Osteocyte (in vitro differentiated cells): ENCODE results near the gene CPSF3. TPM values are rescaled to one million over a fixed set of nuclear protein-coding genes. Genes with fewer than 3 reads are reported as not detected.
A peak's percentile ranks its signal among the peaks of the same experiment; 100 is the strongest.

Experiments
- DNase-seq: peaks from one replicate; pipeline ENCODE4 v3.0.0; 2021; ENCODE audit warnings: mixed read lengths; ENCODE audit not compliant: unreplicated experiment; ENCODE audit errors: extremely low spot score
- H3K27ac Mint-ChIP-seq: one replicate; pipeline ENCODE4 v1.8.0; 2021; ENCODE audit warnings: mild to moderate bottlenecking, mixed read lengths; ENCODE audit not compliant: unreplicated experiment
- H3K27me3 Mint-ChIP-seq: one replicate; pipeline ENCODE4 v1.8.0; 2021; ENCODE audit warnings: mixed read lengths; ENCODE audit not compliant: unreplicated experiment
- H3K36me3 Mint-ChIP-seq: one replicate; pipeline ENCODE4 v1.8.0; 2021; ENCODE audit warnings: mixed read lengths; ENCODE audit not compliant: unreplicated experiment
- H3K4me1 Mint-ChIP-seq: one replicate; pipeline ENCODE4 v1.8.0; 2021; ENCODE audit warnings: mixed read lengths; ENCODE audit not compliant: unreplicated experiment
- H3K4me3 Mint-ChIP-seq: one replicate; pipeline ENCODE4 v1.8.0; 2021; ENCODE audit warnings: mild to moderate bottlenecking, moderate library complexity, mixed read lengths; ENCODE audit not compliant: unreplicated experiment
- H3K9me3 Mint-ChIP-seq: one replicate; pipeline ENCODE4 v1.8.0; 2021; ENCODE audit warnings: mixed read lengths; ENCODE audit not compliant: unreplicated experiment
- total RNA-seq: library from RNA; stranded (reverse); gene quantifications from 2 replicates; pipeline ENCODE4 v1.2.1, GENCODE V29; 2021
- TF ChIP-seq, protein P1 (sequence below): fragments of 200-600 bp; sonication (generic); IDR thresholded peaks from 2 replicates; pipeline ENCODE4 v1.5.0; 2021; ENCODE audit warnings: antibody characterized with exemption, mild to moderate bottlenecking, moderate library complexity

Gene CPSF3
- total RNA-seq, 1 donor from 2014 or later = 27.7 TPM

DNA sequence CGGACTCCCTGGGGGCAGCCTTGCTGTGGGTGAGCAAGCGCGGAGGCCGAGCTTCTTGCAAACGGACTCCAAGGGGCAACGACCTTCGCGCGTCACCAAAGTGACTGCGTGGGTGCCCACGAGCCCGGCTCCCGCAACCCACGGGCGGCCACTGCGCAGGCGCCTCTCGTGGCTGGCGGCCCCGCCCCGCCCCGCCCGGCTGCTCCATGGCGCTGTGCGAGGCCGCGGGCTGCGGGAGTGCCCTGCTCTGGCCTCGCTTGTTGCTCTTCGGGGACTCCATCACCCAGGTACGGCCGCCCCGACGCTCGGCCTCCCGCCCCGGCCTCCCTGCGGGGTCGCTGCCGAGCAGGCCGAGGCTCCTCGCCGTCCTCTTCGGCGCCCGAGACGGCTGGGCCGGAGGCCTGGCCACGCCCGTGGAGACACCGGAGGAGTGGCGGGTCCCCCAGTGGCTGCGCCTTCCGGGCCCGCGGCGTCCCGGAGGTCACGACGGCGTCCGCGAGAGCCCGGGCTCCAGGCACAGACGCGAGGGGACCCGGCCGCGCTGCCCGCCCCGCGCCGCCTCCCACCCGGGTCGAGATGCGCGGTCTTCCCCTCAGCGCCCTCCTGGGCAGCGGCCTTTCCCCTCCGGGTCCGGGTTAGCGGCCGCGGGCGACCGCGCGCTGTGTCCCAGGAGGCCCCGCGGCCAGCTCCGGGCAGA is 51.1 kb downstream of the CPSF3 start, which contains the start of gene IAH1:
Gene IAH1 (plus strand): TSS at position 191 of the 697 bp plus-strand sequence. CDS start 16 bp downstream, at position 207.
- Mint-ChIP-seq H3K4me3 (peak within 1 kb of the TSS; percentile 74), H3K27ac (peak within 1 kb of the TSS; percentile 78), H3K27me3 (no peaks in the 10 kb centered on the region), H3K4me1 (peaks cover 30% of the 10 kb centered on the region), H3K9me3 (no peaks in the 10 kb centered on the region), H3K36me3 (peaks cover 22% of the 10 kb centered on the region)
- TF ChIP-seq, protein P1, sequence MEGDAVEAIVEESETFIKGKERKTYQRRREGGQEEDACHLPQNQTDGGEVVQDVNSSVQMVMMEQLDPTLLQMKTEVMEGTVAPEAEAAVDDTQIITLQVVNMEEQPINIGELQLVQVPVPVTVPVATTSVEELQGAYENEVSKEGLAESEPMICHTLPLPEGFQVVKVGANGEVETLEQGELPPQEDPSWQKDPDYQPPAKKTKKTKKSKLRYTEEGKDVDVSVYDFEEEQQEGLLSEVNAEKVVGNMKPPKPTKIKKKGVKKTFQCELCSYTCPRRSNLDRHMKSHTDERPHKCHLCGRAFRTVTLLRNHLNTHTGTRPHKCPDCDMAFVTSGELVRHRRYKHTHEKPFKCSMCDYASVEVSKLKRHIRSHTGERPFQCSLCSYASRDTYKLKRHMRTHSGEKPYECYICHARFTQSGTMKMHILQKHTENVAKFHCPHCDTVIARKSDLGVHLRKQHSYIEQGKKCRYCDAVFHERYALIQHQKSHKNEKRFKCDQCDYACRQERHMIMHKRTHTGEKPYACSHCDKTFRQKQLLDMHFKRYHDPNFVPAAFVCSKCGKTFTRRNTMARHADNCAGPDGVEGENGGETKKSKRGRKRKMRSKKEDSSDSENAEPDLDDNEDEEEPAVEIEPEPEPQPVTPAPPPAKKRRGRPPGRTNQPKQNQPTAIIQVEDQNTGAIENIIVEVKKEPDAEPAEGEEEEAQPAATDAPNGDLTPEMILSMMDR = peak; percentile 12
- no peak for DNase-seq

DNA sequence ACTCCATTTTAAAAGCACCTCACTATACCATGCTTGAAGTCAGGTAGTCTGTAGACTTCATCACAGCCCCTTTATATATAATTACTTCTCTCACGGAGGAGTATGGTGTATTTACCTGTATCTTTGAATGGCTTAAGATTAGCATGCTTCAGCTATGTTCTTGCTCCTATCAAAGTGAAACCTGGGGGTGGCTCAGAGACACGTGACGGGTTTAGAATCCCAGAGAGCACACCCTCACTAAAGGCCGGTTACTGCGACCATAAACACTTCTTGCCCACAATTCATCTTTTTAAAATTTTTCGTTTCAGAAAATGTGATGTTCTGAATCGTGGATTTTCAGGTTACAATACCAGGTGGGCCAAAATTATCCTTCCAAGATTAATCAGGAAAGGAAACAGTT is 54.5 kb downstream of the CPSF3 start:
- H3K4me3 Mint-ChIP-seq = no peak overlapping the region
- H3K36me3 Mint-ChIP-seq = peaks cover 29% of the 10 kb centered on the region
- no peak overlapping the region for H3K27ac Mint-ChIP-seq
- no peak for DNase-seq
- peaks cover 37% of the 10 kb centered on the region for H3K4me1 Mint-ChIP-seq
- TF ChIP-seq, protein P1 = no peak
- no peaks in the 10 kb centered on the region for H3K9me3 Mint-ChIP-seq
- no peaks in the 10 kb centered on the region for H3K27me3 Mint-ChIP-seq

DNA sequence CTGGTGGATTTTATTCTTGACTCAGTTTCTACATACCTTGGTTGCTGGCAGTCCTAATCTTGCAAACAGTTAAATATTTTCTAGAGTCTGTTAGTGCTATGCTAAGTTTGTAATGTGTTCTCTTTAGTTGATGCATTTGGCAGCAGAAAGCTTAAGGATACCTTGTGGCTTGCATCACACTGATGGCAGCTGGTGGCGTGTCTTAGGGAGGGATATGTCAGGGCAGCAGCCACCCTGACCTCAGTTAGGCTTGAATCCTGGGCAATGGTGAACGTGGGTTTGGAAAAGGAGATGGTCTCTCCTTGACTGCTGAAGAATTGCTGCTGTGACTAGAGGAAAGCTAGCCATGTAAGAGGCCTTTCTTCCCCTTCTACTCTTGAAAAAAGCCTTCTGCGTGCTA is 55.1 kb downstream of the CPSF3 start:
- TF ChIP-seq, protein P1 = no peak
- no peaks in the 10 kb centered on the region for H3K9me3 Mint-ChIP-seq
- peaks cover 32% of the 10 kb centered on the region for H3K36me3 Mint-ChIP-seq
- no peak overlapping the region for H3K27ac Mint-ChIP-seq
- H3K4me3 Mint-ChIP-seq = no peak overlapping the region
- no peak for DNase-seq
- H3K27me3 Mint-ChIP-seq = no peaks in the 10 kb centered on the region
- peaks cover 34% of the 10 kb centered on the region for H3K4me1 Mint-ChIP-seq

DNA sequence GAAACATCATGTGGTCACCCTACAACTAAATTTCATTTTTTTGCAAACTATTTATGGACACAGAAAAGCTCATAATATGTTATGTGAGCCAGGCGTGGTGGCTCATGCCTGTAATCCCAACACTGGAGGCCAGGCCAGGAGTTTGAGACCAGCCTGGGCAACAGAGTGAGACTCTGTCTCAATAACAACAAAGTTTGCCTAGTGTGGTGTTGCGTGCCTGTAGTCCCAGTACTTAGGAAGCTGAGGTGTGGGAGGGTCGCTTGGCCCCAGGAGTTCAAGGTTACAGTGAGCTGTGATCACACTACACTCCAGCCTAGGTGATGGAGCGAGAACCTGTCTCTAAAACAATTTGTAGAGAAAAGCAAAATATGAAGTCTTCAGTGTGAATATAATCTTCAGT is 56.7 kb downstream of the CPSF3 start:
- peaks cover 30% of the 10 kb centered on the region for H3K4me1 Mint-ChIP-seq
- TF ChIP-seq, protein P1 = no peak
- H3K36me3 Mint-ChIP-seq = peaks cover 44% of the 10 kb centered on the region
- no peaks in the 10 kb centered on the region for H3K27me3 Mint-ChIP-seq
- H3K27ac Mint-ChIP-seq = no peak overlapping the region
- no peaks in the 10 kb centered on the region for H3K9me3 Mint-ChIP-seq
- no peak for DNase-seq
- no peak overlapping the region for H3K4me3 Mint-ChIP-seq

DNA sequence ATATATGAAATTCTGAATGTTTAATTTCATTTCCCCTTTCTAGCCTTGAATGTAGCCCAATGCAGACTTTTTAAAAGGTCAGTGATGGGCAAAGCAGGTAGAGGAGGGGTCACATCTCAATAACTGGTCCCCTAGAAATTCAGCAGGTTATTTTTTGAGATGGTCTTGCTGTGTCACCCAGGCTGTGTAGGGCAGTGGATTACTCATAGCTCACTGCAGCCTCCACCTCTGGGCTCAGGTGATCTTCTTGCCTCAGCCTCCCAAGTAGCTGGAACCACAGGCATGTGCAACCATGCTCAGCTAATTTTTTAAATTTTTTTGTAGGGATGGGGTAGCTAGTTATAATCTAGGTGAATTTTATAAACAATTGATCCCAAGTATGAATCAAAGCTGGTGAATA is 59.7 kb downstream of the CPSF3 start:
- TF ChIP-seq, protein P1 = no peak
- Mint-ChIP-seq H3K27ac (no peak overlapping the region), H3K4me1 (peaks cover 7% of the 10 kb centered on the region), H3K4me3 (no peak overlapping the region), H3K9me3 (no peaks in the 10 kb centered on the region), H3K27me3 (no peaks in the 10 kb centered on the region), H3K36me3 (peaks cover 41% of the 10 kb centered on the region)
- no peak for DNase-seq
